ENCODE measurements around the gene SDK1.
"Not testable (repeated sequence)": the region's sequence is repeated elsewhere in the genome, so short reads cannot be mapped to it uniquely, and the experiment has no call there.

Gene SDK1

DNA sequence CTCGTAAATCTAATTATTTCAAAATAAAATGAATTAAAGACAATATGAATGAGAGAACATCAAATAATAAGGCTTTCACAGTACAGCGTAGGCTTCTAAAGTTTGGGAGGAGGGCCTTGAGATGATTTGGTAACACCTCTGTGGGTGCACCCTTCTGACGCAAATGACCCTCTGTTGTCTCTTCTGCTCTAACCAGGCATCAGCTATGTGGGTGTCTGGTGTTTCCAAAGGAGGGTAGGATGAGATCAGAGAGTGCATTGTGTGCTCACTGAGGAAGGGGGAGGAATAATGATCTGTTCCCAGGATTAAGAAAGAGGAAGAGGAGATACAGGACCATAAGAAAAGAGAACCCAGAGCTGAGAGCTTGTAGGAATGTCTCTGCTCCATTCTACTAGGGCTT lies 420.4 kb downstream of the SDK1 start:
- DNase-seq, result no peak

DNA sequence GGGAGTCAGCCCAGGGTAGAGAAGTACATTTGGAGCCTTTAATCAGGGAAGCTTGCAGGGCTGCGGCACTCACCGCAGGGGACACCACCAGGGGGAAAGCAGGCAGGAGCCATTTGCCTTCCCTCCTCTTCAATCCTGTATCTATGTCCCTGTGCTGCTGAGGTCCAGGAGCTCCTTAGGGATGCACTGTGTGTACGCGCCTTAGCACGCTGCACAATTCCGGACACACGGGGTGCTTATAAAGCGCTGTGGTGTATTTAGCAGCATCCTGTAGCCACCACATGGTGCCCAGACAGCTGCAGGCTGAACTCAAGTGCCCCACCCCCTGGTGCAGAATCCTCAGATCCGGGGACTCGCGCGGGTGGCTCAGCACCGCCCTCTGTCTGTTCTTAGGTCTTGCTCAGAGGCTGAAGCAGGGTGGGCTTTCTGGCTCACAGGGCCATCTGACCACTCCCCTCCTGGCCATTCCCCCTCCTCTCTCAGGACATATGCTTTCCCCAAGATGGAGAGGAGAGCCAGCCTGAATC lies 421.4 kb downstream of the SDK1 start:
- DNase-seq, result peak in 19 of 56 donors; percentile 1 to 58 (median 21)

- no peak for DNase-seq
These were observed 424.4 kb downstream of the SDK1 start for GRCh38 chr7:3725155-3726059.

DNA sequence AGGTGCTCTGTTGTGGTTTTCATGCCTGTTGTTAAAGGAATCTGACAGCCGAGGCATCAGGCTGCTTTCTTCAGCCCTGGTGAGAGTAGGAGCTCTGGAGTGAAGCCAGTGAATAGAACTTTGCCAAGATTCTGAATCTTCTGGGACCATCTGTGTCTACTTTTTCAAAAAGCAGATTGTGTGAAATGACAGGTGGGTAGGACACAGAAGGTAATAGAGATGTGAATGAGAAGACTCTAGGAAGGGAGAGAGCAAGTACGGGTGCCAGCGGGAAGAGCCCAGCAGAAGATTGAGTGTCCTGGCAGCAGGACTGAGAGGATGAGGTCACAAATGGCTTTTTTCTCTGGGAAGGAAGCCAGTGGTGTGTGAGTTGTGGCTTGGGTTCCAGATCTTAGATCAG lies 429.2 kb downstream of the SDK1 start:
- DNase-seq, result peak in 6 of 56 donors; percentile 1 to 47 (median 22)

DNA sequence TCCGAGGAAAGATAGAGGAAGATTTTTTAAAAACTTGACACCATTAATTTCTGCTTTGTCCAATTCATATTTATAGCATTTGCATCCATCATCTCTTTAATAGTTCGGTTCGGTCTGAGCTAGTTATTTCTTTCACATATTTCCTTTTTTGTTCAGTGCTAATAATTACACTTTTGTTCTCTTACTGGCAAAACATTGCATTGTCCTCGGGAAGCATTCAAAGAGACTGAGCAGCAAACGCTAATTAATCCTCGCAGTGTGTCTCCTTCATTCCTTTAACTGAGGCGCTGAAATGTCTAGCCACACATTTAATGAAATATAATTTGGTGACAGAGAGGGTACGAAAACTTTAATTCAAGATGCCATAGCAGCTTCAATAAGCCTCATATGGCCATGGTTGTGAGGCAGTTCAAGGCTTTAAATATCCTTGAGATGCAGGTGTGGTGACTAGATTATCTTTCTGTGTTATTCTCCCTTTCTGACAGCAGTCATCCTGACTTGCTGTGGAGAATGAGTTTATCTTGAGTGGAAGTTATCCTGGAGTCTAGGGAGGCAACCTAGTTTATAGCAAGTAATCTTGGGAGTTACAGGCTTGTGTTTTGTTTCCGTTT lies 431.4 kb downstream of the SDK1 start:
- DNase-seq, result no peak

- no peak for DNase-seq
These were observed 432.6 kb downstream of the SDK1 start for GRCh38 chr7:3733541-3734140.

DNA sequence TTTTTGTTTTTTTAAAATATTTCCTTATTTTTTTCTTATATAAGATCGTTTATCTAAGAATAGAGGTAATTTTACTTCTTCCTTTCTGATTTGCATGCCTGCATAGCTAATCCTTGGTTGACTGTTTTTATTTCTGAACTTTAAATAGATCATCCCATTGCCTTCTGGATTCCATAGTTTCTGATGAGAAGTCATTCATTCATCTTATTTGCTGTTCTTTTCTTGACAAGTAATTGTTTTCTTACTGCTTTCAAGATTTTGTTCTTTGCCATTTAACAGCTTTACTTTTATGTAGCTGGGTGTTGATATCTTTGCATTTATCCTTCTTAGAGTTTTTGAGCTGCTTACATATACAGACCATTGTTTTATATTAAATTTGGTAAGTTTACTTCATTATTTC lies 437.9 kb downstream of the SDK1 start:
- no peak for DNase-seq

DNA sequence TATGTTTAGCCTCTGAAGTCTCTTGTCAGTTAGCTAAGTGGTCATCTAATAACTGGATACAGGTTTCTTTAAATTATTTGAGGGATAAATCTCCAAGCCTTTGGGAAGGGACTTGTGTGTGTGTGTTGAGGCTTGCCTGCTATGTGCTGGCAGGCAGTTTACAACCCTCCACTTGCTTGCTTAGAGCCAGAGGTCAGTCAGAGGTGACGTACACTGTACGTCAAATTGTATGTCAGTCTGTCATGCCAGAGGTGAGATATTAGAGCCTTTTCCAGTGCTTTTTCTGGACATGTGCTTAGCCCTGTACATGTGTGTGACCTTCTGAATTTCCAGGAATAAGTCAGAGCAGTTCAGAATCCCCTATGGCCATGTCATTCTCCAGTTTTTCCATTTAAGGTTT lies 438.9 kb downstream of the SDK1 start:
- no peak for DNase-seq

DNA sequence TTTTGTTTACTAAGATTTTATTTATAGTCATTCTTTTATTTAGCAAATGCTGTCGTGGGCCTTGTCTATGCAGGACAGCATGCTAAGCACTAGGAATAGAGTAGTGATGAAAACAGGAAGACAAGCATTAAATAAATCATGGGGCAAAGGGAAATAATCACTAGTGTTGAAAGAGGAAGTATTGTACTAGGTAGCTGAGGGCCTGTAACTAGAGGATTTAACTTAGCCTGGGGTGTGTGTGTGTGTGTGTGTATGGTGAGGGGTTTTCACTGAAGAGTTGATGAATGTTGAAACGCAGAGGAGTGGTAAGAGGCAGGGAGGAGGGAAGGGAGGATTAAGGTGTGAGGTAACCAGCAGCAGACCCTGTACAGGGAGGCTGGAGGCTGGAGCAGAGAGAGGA lies 446.4 kb downstream of the SDK1 start:
- DNase-seq, result no peak

DNA sequence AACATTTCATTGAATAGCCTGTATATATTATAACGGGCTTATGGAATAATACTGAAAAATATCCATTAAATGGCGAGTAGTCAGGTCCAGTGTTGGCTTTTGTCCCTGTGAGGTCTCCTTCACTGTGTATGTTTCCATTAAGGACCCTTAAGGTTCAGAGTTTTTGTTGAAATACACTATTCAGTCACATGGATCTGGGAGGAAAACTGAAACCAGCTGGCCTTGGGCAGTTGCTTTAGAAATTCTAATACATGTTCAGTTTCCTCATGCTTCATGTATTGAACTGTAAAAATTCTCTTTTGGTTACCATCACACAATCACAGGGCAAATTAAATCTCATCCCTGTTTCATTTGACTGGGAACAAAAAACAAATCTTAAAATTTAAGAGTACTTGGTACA lies 447.3 kb downstream of the SDK1 start:
- DNase-seq, result no peak

DNA sequence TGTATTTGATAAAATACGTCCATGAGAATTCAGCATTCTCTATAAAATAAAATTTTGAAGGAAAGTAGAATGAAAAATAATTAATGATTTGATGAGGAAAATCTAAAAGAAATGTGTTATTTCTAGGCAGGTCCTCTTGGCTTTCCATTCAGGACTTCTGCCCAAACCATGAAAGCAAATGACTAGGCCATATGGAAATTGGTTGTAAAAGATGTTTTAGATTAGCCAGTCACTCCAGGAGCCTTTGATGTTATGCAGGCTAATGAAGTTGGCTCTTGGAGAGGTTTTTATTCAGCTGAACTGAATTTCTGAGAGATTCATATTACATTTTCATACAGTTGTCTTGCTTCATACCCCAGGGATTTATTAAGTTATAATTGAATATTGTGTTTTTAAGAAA lies 452.8 kb downstream of the SDK1 start:
- no peak for DNase-seq

DNA sequence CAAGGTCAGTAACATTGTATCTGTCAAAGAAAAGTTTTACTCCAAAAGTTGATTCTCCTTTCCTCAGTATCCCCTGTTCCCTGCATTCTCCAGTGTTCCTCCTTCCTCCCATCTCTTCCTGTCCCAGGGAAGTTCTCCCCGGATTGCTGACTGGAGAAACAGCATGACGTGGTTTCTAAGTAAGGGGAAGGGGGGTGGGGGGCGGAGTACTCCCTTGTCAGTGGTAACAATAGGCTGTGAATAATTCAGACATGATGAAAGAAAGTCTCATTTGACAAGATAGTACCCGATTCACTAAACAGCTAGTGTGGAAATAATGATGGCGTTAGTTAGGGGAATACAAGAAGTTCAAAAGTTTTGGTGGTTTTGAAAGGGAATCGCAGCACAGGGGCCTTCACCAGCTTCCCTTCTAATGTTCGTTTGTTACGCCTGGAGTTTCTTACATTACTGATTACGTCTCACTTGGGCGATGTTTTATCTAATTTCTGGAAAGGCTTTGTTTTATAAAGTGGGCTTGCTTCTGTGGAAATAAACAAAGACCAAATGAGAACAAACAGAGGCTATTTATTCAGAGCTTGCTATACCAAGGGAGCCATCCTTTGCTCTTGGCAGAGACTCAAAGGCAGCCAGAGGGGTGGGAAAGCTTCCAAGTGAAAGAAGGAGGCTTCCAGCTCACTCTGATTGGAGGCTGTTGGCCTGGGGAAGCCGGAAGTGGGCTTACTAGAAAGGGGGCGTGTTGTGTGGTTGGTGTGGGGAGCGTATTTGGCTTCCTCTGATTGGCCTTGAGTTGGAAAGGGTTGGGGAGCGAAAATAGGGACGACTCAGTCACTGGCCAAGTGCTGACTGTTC lies 453.7 kb downstream of the SDK1 start:
- DNase-seq, result peak in 55 of 56 donors; percentile 18 to 89 (median 67)

DNA sequence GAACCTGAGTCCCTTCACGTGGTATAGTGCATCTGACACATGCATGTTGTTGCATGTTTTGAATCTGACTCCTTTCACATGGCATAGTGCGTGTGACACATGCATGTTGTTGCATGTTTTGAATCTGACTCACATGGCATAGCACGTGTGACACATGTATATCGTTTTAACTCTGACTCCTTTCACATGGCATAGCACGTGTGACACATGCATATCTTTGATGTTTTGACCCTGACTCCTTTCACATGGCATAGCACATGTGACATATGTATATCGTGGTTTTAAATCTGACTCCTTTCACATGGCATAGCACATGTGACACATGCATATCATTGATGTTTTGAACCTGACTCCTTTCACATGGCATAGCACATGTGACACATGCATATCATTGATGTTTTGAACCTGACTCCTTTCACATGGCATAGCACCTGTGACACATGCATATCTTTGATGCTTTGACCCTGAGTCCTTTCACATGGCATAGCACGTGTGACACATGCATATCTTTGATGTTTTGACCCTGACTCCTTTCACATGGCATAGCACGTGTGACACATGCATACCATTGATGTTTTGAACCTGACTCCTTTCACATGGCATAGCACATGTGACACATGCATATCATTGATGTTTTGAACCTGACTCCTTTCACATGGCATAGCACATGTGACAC lies 454.9 kb downstream of the SDK1 start:
- DNase-seq, result not testable (repeated sequence)

- DNase-seq, result no peak
These were observed 456.0 kb downstream of the SDK1 start for GRCh38 chr7:3757059-3757458.

DNA sequence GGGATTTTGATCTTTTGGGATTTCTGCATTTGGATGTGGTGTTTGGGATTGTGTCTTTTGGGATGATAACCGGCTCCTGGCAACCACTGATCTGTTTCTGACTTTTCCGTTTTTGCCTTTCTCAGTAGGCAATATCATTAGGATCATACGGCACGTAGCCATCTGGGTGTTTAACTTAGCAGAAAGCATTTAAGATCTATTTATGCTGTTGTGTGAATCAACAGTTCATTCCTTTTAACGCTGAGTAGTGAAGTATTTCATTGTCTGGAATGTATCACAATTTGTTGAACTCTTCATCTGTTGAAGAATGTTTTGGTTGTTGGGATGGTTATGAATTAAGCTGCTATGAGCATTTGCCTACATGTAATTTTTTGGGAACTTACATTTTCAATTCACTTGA lies 459.6 kb downstream of the SDK1 start:
- DNase-seq, result no peak

GRCh38 chr7:3762146-3762831 lies 461.2 kb downstream of the SDK1 start:
- no peak for DNase-seq

DNA sequence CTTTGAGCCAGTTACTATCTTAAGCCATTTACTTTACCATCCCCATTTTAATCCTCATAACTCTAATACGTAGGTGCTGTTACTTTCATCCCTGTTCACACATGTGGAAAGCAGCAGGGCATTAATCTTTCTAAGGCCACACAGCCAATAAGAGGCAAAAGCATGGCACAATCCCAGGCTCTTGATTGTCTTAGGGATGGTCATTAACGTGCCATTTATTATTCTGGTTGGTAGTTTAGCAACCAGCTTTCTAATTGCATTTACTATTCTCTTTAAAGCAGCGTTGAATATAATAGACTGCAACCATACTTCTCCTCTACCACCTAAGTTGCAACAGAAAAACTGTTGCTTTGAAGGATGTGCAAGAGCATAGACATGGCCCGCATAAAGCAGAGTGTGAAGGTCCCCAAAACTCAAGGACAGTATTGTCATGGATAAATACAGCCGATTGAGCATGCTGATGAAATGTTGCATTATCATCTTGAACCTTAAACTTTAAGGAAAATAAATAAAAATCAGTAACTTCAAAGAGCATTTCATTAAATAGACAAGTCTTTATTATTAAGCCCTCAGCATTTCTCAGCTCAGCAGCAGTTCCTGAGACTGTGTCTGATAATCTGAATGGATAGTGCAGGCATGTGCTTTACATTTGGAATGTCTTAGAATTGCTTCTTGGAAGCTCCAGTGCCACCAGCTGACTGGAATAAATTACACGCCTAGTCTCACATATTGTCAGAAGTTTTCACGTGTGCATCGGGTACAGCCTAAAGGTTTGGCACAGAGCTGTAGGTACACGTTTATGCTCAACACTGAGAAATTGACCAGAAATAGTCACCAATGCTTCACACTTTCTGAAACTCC lies 467.1 kb downstream of the SDK1 start:
- DNase-seq, result no peak

- no peak for DNase-seq
These were observed 470.9 kb downstream of the SDK1 start for GRCh38 chr7:3771906-3772305.

GRCh38 chr7:3778345-3778744 lies 477.3 kb downstream of the SDK1 start:
- DNase-seq, result no peak
